A673 (cell line): ENCODE data around the gene NEK7.

ENCODE experiments used
- EZH2 ChIP-seq: fragments of 200-600 bp; sonication (generic); IDR thresholded peaks from 2 replicates; pipeline ENCODE4 v1.6.1; 2017; ENCODE audit warnings: borderline replicate concordance, low read depth, mild to moderate bottlenecking, mixed read lengths, antibody characterized with exemption, low read length; ENCODE audit not compliant: poor library complexity, severe bottlenecking
- TF ChIP-seq, protein P1 (sequence below): fragments of 300-800, 200-600 bp; sonication (generic); conservative IDR thresholded peaks from 2 replicates; pipeline ENCODE4 v1.5.1; 2017; ENCODE audit warnings: low read depth, mild to moderate bottlenecking, antibody characterized with exemption, low read length, moderate library complexity, mixed read lengths

DNA sequence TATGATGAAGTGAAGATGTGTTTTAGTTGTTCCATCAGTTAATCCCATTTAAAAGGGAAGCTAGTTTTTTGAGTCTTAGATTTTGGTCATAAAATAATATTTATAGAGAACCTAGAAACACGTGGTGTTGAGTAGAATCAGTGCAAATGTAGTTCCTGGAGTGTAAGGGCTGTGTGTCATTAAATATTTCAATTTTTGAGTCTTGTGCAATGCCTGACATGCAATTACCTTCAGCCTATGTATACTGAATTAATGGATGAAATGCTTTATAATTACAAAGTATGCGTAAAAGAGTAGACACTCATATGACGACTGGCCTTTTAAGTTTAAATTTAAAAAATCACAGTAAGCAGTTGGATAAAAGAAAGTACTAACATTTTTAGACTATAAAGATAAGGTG lies 75.0 kb downstream of the NEK7 start:
- TF ChIP-seq, protein P1, sequence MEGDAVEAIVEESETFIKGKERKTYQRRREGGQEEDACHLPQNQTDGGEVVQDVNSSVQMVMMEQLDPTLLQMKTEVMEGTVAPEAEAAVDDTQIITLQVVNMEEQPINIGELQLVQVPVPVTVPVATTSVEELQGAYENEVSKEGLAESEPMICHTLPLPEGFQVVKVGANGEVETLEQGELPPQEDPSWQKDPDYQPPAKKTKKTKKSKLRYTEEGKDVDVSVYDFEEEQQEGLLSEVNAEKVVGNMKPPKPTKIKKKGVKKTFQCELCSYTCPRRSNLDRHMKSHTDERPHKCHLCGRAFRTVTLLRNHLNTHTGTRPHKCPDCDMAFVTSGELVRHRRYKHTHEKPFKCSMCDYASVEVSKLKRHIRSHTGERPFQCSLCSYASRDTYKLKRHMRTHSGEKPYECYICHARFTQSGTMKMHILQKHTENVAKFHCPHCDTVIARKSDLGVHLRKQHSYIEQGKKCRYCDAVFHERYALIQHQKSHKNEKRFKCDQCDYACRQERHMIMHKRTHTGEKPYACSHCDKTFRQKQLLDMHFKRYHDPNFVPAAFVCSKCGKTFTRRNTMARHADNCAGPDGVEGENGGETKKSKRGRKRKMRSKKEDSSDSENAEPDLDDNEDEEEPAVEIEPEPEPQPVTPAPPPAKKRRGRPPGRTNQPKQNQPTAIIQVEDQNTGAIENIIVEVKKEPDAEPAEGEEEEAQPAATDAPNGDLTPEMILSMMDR, result no peak
- no peak for TF ChIP-seq EZH2
